ENCODE results near the gene APLF. TPM values are rescaled to one million over a fixed set of nuclear protein-coding genes. Genes with fewer than 3 reads are reported as not detected.

The APLF gene
- total RNA-seq, 4 donors from 2014 or later, result 2.3 to 4.8 (median 3.5) TPM

DNA sequence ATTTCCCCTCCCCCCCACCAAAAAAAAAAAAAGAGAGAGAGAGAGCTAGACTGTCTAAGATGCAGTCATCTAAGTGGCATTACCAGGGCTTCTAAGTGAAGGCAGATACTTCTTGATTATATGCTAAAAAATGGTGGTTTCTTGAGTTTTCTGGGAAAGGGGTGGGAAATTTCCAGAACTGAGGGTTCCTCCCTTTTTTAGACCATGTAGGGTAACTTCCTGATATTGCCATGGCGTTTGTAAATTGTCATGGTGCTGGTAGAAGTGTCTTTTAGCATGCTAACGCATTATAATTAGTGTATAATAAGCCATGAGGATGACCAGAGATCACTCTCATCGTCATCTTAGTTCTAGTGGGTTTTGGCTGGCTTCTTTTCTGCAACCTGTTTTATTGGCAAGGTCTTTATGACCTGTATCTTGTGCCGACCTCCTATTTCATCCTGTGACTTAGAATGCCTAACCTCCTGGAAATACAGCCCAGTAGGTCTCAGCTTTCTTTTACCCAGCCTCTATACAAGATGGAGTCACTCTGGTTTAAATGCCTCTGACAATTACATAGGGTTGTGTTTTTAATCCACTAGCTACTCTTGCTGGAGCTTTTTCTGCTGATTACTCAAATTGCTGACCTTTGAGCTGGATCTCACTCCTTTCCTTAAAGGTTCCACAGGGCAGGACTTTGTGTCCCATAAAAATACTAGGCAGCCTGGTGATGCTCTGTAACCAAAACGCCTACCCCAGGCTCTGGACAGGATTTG lies 145.6 kb downstream of the APLF start:
- DNase-seq (no peak), ATAC-seq (no peak)
- H3K27ac ChIP-seq, result no peak overlapping the region
- no peak overlapping the region for H3K4me3 ChIP-seq
- H3K9me3 ChIP-seq, result peaks cover 0 to 6% (median 0%) of the 10 kb centered on the region in 3 donors
- H3K27me3 ChIP-seq, result no peaks in the 10 kb centered on the region
- intact Hi-C loops (cut with DNase I; ENCODE audit: low total_unique reads), result no loop called here
- H3K4me1 ChIP-seq, result no peaks in the 10 kb centered on the region
- H3K36me3 ChIP-seq, result no peaks in the 10 kb centered on the region
- in situ Hi-C loops (cut with MboI; ENCODE audit: low sequenced_read_pairs in 4 of 4), result no loop called here
- no peak for TF ChIP-seq POLR2A (IDR thresholded peaks at IDR 0.05)
- TF ChIP-seq, protein P1, sequence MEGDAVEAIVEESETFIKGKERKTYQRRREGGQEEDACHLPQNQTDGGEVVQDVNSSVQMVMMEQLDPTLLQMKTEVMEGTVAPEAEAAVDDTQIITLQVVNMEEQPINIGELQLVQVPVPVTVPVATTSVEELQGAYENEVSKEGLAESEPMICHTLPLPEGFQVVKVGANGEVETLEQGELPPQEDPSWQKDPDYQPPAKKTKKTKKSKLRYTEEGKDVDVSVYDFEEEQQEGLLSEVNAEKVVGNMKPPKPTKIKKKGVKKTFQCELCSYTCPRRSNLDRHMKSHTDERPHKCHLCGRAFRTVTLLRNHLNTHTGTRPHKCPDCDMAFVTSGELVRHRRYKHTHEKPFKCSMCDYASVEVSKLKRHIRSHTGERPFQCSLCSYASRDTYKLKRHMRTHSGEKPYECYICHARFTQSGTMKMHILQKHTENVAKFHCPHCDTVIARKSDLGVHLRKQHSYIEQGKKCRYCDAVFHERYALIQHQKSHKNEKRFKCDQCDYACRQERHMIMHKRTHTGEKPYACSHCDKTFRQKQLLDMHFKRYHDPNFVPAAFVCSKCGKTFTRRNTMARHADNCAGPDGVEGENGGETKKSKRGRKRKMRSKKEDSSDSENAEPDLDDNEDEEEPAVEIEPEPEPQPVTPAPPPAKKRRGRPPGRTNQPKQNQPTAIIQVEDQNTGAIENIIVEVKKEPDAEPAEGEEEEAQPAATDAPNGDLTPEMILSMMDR (IDR thresholded peaks at IDR 0.05 in 4 of 5, conservative IDR thresholded peaks at IDR 0.05 in 1 of 5), result no peak

DNA sequence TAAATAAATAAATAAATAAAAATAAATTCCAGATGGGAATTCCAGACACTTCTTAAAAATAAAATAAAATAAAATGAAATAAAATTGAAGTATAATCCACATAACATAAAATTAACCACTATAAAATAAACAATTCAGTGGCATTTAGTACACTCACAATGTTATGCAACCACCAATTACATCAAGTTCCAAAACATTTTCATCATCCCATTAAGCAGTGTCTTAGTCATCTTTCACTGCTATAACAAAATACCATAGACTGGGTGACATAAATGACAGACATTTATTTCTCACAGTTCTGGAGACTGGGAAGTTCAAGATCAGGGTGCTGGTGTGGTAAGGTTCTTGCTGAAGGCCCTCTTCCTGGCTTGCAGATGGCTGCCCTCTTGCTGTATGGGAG lies 153.4 kb downstream of the APLF start:
- Histone ChIP-seq H3K27ac (no peak overlapping the region), H3K36me3 (no peaks in the 10 kb centered on the region), H3K4me1 (no peaks in the 10 kb centered on the region), H3K4me3 (no peak overlapping the region), H3K27me3 (no peaks in the 10 kb centered on the region), H3K9me3 (no peaks in the 10 kb centered on the region)
- no peak for DNase-seq
- intact Hi-C loops (cut with DNase I; ENCODE audit: low total_unique reads) (no loop called here), in situ Hi-C loops (cut with MboI; ENCODE audit: low sequenced_read_pairs in 4 of 4) (no loop called here)
- no peak for TF ChIP-seq POLR2A (IDR thresholded peaks at IDR 0.05)
- TF ChIP-seq, protein P1 (IDR thresholded peaks at IDR 0.05 in 4 of 5, conservative IDR thresholded peaks at IDR 0.05 in 1 of 5), result no peak
- no peak for ATAC-seq

DNA sequence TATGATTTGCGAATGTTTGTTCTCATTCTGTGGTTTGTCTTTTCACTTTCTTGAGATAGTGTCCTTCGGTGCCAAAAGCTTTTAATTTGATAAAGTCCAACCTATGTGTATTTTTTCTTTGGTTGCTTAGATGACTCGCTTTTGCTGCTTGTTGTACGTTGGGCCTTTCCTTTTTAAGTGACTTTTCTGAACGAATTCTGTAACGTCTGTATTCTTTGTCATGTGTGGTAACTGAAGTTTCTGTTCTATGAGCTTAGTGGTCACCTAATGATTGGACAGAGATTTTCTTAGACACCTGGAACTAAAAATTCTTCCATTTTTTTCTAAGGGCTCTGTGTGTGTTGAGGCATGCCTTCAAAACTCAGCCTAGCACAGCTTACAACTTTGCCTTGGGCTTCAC lies 156.4 kb downstream of the APLF start:
- DNase-seq (no peak), ATAC-seq (no peak)
- Histone ChIP-seq H3K4me3 (no peak overlapping the region), H3K27ac (no peak overlapping the region), H3K27me3 (no peaks in the 10 kb centered on the region), H3K9me3 (no peaks in the 10 kb centered on the region), H3K36me3 (no peaks in the 10 kb centered on the region), H3K4me1 (no peaks in the 10 kb centered on the region)
- no peak for TF ChIP-seq POLR2A (IDR thresholded peaks at IDR 0.05)
- TF ChIP-seq, protein P1 (IDR thresholded peaks at IDR 0.05 in 4 of 5, conservative IDR thresholded peaks at IDR 0.05 in 1 of 5), result no peak
- in situ Hi-C loops (cut with MboI; ENCODE audit: low sequenced_read_pairs in 4 of 4), result no loop called here
- intact Hi-C loops (cut with DNase I; ENCODE audit: low total_unique reads), result no loop called here

DNA sequence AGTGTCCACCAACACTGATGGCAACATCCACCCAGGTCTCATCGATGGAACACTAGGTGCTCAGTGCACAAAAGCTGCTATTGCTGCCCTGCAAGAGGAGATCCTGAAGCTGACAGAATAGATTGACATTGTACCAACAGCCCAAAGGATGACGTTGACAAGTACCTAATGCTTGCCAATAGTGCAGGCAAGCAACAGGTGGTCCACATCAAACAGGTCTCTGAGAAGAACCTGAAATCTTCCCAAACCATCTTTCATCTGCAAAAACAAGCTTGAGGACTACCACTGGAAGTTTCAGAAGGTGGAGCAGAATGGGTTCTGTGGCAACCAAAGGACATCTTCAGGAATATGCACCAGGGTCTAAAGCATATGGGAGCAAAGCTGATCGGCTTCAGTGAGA lies 160.2 kb downstream of the APLF start:
- Histone ChIP-seq H3K4me3 (no peak overlapping the region), H3K27ac (no peak overlapping the region), H3K27me3 (no peaks in the 10 kb centered on the region), H3K9me3 (no peaks in the 10 kb centered on the region), H3K4me1 (no peaks in the 10 kb centered on the region), H3K36me3 (no peaks in the 10 kb centered on the region)
- no peak for DNase-seq
- intact Hi-C loops (cut with DNase I; ENCODE audit: low total_unique reads), result no loop called here
- in situ Hi-C loops (cut with MboI; ENCODE audit: low sequenced_read_pairs in 4 of 4), result no loop called here
- no peak for ATAC-seq
- TF ChIP-seq POLR2A (IDR thresholded peaks at IDR 0.05), result no peak
- TF ChIP-seq, protein P1 (IDR thresholded peaks at IDR 0.05 in 4 of 5, conservative IDR thresholded peaks at IDR 0.05 in 1 of 5), result no peak

Other genes with a start within 250 kb of the APLF start
- gene PPP3R1, start 215.1 kb upstream of the APLF start, total RNA-seq, result 10 to 100 TPM; 16.9 to 32.3 (median 29.8) TPM
- 1 to 10 TPM; 4.7 to 7.6 (median 6.5) TPM for gene CNRIP1, start 147.6 kb upstream of the APLF start, total RNA-seq
- gene PLEK, start 102.3 kb upstream of the APLF start, total RNA-seq, result 1 to 10 TPM in 3 of 4 donors, under 1 TPM in 1; 0.68 to 4.7 (median 2.2) TPM
- 1 to 10 TPM; 1.1 to 1.9 (median 1.5) TPM for gene FBXO48, start 291 bp upstream of the APLF start, total RNA-seq
- gene PROKR1, start 176.0 kb downstream of the APLF start, total RNA-seq, result under 1 TPM in 2 of 4 donors, not detected in 2; 0.09 to 0.10 TPM

All from gastrocnemius medialis (tissue), 4 donors.